ENCODE measurements around the gene BEND6. TPM values are rescaled to one million over a fixed set of nuclear protein-coding genes. Genes with fewer than 3 reads are reported as not detected.
A peak's percentile ranks its signal among the peaks of the same experiment; 100 is the strongest.

Gene BEND6
- total and polyA plus RNA-seq, 10 of the 15 experiments (the other 5 are each of a cell fraction or from before 2014, with no cell fraction given), result 0.79 to 2.8 (median 1.6) TPM

GRCh38 chr6:56977192-56977591, 22.3 kb downstream of the BEND6 start (continued):
- 0 out of 2 replicates have a peak, but pooled peaks have one; percentile 14 for TF ChIP-seq PKNOX1 (IDR thresholded peaks at IDR 0.05)
- no peak for TF ChIP-seq RAD51 (IDR thresholded peaks at IDR 0.05)
- no peak for TF ChIP-seq GATAD2B (conservative IDR thresholded peaks at IDR 0.05; ENCODE audit: low read depth)
- peak; percentile 93 for TF ChIP-seq MTA2 (IDR thresholded peaks at IDR 0.05; ENCODE audit: low read depth)
- TF ChIP-seq SPI1 (IDR thresholded peaks at IDR 0.05; ENCODE audit: borderline replicate concordance, insufficient read depth, low read depth, low read length), result no peak
- TF ChIP-seq SMARCA5 (IDR thresholded peaks at IDR 0.05), result no peak
- no peak for TF ChIP-seq KDM1A (IDR thresholded peaks at IDR 0.05; ENCODE audit: borderline replicate concordance)
- no peak for TF ChIP-seq SUPT20H (IDR thresholded peaks at IDR 0.05; ENCODE audit: borderline replicate concordance, control insufficient read depth, low read depth, low read length)
- no peak for TF ChIP-seq ZSCAN29 (IDR thresholded peaks at IDR 0.05)
- peak; percentile 39; the same call in 1 of the 2 replicates for TF ChIP-seq ZNF384 (IDR thresholded peaks at IDR 0.05; ENCODE audit: borderline replicate concordance, low read depth, low read length)
- no peak for TF ChIP-seq SKIL (IDR thresholded peaks at IDR 0.05; ENCODE audit: low read depth, poor library complexity, severe bottlenecking)
- no peak for TF ChIP-seq EZH2 (IDR thresholded peaks at IDR 0.05; ENCODE audit: borderline replicate concordance, control insufficient read depth, low read depth, low read length)
- no peak for TF ChIP-seq CBX5 (IDR thresholded peaks at IDR 0.05; ENCODE audit: low read depth)
- no peak for TF ChIP-seq ZNF622 (IDR thresholded peaks at IDR 0.05)
- TF ChIP-seq DPF2 (IDR thresholded peaks at IDR 0.05), result no peak
- TF ChIP-seq ATF2 (IDR thresholded peaks at IDR 0.05; ENCODE audit: low read length), result 0 out of 2 replicates have a peak, but pooled peaks have one; percentile 18
- TF ChIP-seq MEF2B (IDR thresholded peaks at IDR 0.05; ENCODE audit: partially characterized antibody, poor library complexity, severe bottlenecking), result peak; percentile 89
